HepG2 (cell line): ENCODE data around the gene RFTN1. TPM values are rescaled to one million over a fixed set of nuclear protein-coding genes. Genes with fewer than 3 reads are reported as not detected.

ENCODE experiments used
- ATAC-seq: fragments of 200-7000 bp; cut with Tn5 transposase; 3 replicates; pipeline ENCODE4 v1.9.1; 2020; ENCODE audit warnings: mild to moderate bottlenecking, moderate library complexity
- BruUV-seq: library from RNA; stranded (reverse); fragments of 400-500 nt; replicated peaks from 2 replicates; lab custom pipeline; 2021; lab: Mats Ljungman, UMichigan
- CTCF ChIA-PET: fragments of 300-600 bp; formaldehyde crosslinking; extraction: SDS; loops from one replicate; lab custom pipeline; 2021; ENCODE audit warnings: low total read pairs, inconsistent platforms, low intra/inter-chr PET ratio; lab: Yijun Ruan, JAX
- POLR2A ChIA-PET: fragments of 350-600 bp; sonication (Branson Sonifier 250); formaldehyde crosslinking; loops from one replicate; lab custom pipeline; 2020; ENCODE audit warnings: antibody characterized with exemption, inconsistent platforms; lab: Yijun Ruan, JAX
- DNase-seq: peaks from one replicate; pipeline ENCODE4 v3.0.0-alpha.2; 2015; ENCODE audit warnings: low spot score
- FAIRE-seq: peaks from 3 replicates; lab custom pipeline; 2011; peaks lifted over from hg19 to GRCh38; lab: Jason Lieb, UNC
- H2AFZ ChIP-seq: one replicate; pipeline ENCODE4 v1.6.1; 2011; ENCODE audit warnings: low read length, inconsistent platforms
- H3K27ac ChIP-seq: fragments of 300-600 bp; 3 replicates; pipeline ENCODE4 v1.8.0; 2011; ENCODE audit warnings: mixed run types, mild to moderate bottlenecking, mixed read lengths, low read length, inconsistent platforms; ENCODE audit not compliant: insufficient read depth; ENCODE audit errors: extremely low read length
- H3K27me3 ChIP-seq, 2 experiments: fragments of 200-600 bp in 1 of 2; 2 replicates in 1 of 2; 3 replicates in 1 of 2; pipeline versions ENCODE4 v1.6.0 to v1.8.0; 2011; ENCODE audit warnings: low read length in 2 of 2, mild to moderate bottlenecking in 2 of 2, moderate library complexity in 2 of 2, inconsistent platforms in 1 of 2; ENCODE audit not compliant: insufficient read depth in 2 of 2, control insufficient read depth in 1 of 2
- H3K36me3 ChIP-seq, 2 experiments: fragments of 200-600 bp in 1 of 2; replicated peaks in 1 of 2; 2 replicates in 1 of 2; 3 replicates in 1 of 2; pipeline versions ENCODE4 v1.5.1 to v1.8.0; 2011; ENCODE audit warnings: low read length in 2 of 2, inconsistent platforms in 1 of 2; ENCODE audit not compliant: insufficient read depth in 2 of 2, control insufficient read depth in 1 of 2
- H3K4me1 ChIP-seq: 2 replicates; pipeline ENCODE4 v1.5.1; 2012; ENCODE audit warnings: low read length, inconsistent platforms; ENCODE audit not compliant: insufficient read depth
- H3K4me2 ChIP-seq: 2 replicates; pipeline ENCODE4 v1.6.0; 2011; ENCODE audit warnings: low read depth, low read length, inconsistent platforms
- H3K4me3 ChIP-seq, 3 experiments: fragments of 200-600 bp in 1 of 3; sonication (generic), shearing (Covaris generic) in 1 of 3; replicated peaks in 1 of 3; 2 replicates each; pipeline ENCODE4 v1.5.1; 2011 to 2016; ENCODE audit warnings: low read length in 3 of 3, inconsistent platforms in 2 of 3, low read depth in 2 of 3, mild to moderate bottlenecking in 2 of 3, control low read depth in 1 of 3, mixed read lengths in 1 of 3; ENCODE audit not compliant: insufficient read depth in 1 of 3
- H3K79me2 ChIP-seq: one replicate; pipeline ENCODE4 v1.6.1; 2011; ENCODE audit warnings: low read length, inconsistent platforms; ENCODE audit not compliant: insufficient read depth
- H3K9ac ChIP-seq: 2 replicates; pipeline ENCODE4 v1.6.0; 2011; ENCODE audit warnings: mild to moderate bottlenecking, low read depth, low read length, inconsistent platforms; ENCODE audit not compliant: insufficient read depth
- H3K9me3 ChIP-seq: 2 replicates; pipeline ENCODE4 v1.5.1; 2012; ENCODE audit warnings: mild to moderate bottlenecking, low read length
- H4K20me1 ChIP-seq: 2 replicates; pipeline ENCODE4 v1.6.0; 2011; ENCODE audit warnings: inconsistent platforms, mild to moderate bottlenecking, low read length, moderate library complexity; ENCODE audit not compliant: insufficient read depth
- FOSL1 ChIP-seq: sonication (generic); formaldehyde crosslinking; IDR thresholded peaks from 2 replicates; pipeline ENCODE4 v1.9.0; 2021; ENCODE audit warnings: missing genetic modification reagents, borderline replicate concordance
- FOXO1 ChIP-seq: sonication (generic); formaldehyde crosslinking; IDR thresholded peaks from 2 replicates; pipeline ENCODE4 v1.4.0; 2020; ENCODE audit warnings: missing genetic modification reagents
- KAT8 ChIP-seq: IDR thresholded peaks from 2 replicates; pipeline ENCODE4 v1.6.1; 2016; ENCODE audit warnings: missing genetic modification reagents, missing compliant biosample characterization
- NFKB2 ChIP-seq: sonication (generic); formaldehyde crosslinking; IDR thresholded peaks from 2 replicates; pipeline ENCODE4 v1.4.0; 2020; ENCODE audit warnings: missing genetic modification reagents, borderline replicate concordance
- SAP130 ChIP-seq: IDR thresholded peaks from 2 replicates; pipeline ENCODE4 v1.6.1; 2016; ENCODE audit warnings: low read depth
- SSRP1 ChIP-seq: IDR thresholded peaks from 2 replicates; pipeline ENCODE4 v1.6.1; 2016; ENCODE audit warnings: control low read depth
- ZBTB40 ChIP-seq, 2 experiments: fragments of 450-650 bp in 1 of 2; sonication (generic) in 1 of 2; formaldehyde crosslinking in 1 of 2; IDR thresholded peaks; 2 replicates each; pipeline versions ENCODE4 v1.6.1 to v1.8.0; 2016 to 2022; ENCODE audit warnings: antibody characterized with exemption in 1 of 2, mild to moderate bottlenecking in 1 of 2, missing genetic modification reagents in 1 of 2
- ZIK1 ChIP-seq: sonication (generic); formaldehyde crosslinking; IDR thresholded peaks from 2 replicates; pipeline ENCODE4 v1.5.0; 2020; ENCODE audit warnings: mild to moderate bottlenecking, low read depth, missing genetic modification reagents, borderline replicate concordance
- ZKSCAN8 ChIP-seq: IDR thresholded peaks from 2 replicates; pipeline ENCODE4 v1.6.1; 2016; ENCODE audit warnings: borderline replicate concordance, missing genetic modification reagents, missing compliant biosample characterization
- ZNF101 ChIP-seq: sonication (generic); formaldehyde crosslinking; IDR thresholded peaks from 2 replicates; pipeline ENCODE4 v1.4.0; 2020; ENCODE audit warnings: mild to moderate bottlenecking, low read depth, missing genetic modification reagents, borderline replicate concordance
- ZNF234 ChIP-seq: sonication (generic); formaldehyde crosslinking; conservative IDR thresholded peaks from 2 replicates; pipeline ENCODE4 v1.5.1; 2020; ENCODE audit warnings: mild to moderate bottlenecking, missing genetic modification reagents
- ZNF282 ChIP-seq: fragments of 450-650 bp; IDR thresholded peaks from 2 replicates; pipeline ENCODE4 v1.6.1; 2018; ENCODE audit not compliant: partially characterized antibody
- ZNF333 ChIP-seq: sonication (generic); formaldehyde crosslinking; IDR thresholded peaks from 2 replicates; pipeline ENCODE4 v1.4.0; 2020; ENCODE audit warnings: mild to moderate bottlenecking, missing genetic modification reagents, borderline replicate concordance
- ZNF580 ChIP-seq: IDR thresholded peaks from 2 replicates; pipeline ENCODE4 v1.6.1; 2016; ENCODE audit warnings: low read depth, borderline replicate concordance
- ZNF724P ChIP-seq: sonication (generic); formaldehyde crosslinking; IDR thresholded peaks from 2 replicates; pipeline ENCODE4 v1.8.0; 2022; ENCODE audit warnings: missing genetic modification reagents, borderline replicate concordance
- WGBS: methylation state at CpG from one replicate; pipeline ENCODE4 v1.1.6; 2017; ENCODE audit warnings: low lambda C conversion rate; 5-methylcytosine and 5-hydroxymethylcytosine counted together
- in situ Hi-C: cut with HindIII; loops from 2 replicates; pipeline ENCODE4 v1.10.0; 2017; ENCODE audit warnings: low pct_unique_long_range_greater_than_20kb; ENCODE audit not compliant: extremely low pct_ligation_motif_present
- intact Hi-C: fragments of 100-400 bp; cut with micrococcal nuclease; formaldehyde crosslinking; loops from one replicate; pipeline ENCODE4 v1.10.0; 2022; ENCODE audit not compliant: unreplicated experiment
- polyA plus RNA-seq, 8 experiments: library from polyadenylated mRNA; depleted of rRNA in 3 of 8; stranded (reverse) in 7 of 8; unstranded in 1 of 8; fragments of >200 nt; fragmentation: Illumina TruSeq in 4 of 8; extraction: Trizol in 4 of 8; gene quantifications; 2 replicates each; pipeline versions ENCODE4 v1.2.1 to v1.2.3, GENCODE V29; 2011 to 2016; ENCODE audit warnings: low read depth in 4 of 8, missing spikeins in 1 of 8, mixed read lengths in 1 of 8; ENCODE audit not compliant: insufficient read depth in 1 of 8
- total RNA-seq, 5 experiments: library from RNA; depleted of rRNA; stranded (reverse); fragments of >200 nt; fragmentation: Illumina TruSeq; extraction: Trizol; gene quantifications; 2 replicates each; pipeline ENCODE4 v1.2.3, GENCODE V29; 2016; ENCODE audit warnings: low read depth in 1 of 5

Gene RFTN1
- total and polyA plus RNA-seq, 2 of the 13 experiments (the other 11 are each of a cell fraction or from before 2014, with no cell fraction given): not detected

- in situ Hi-C loops (loop anchor here (10.0 kb wide), 1 partner anchor 220 kb away; no protein-coding TSS in a partner anchor), intact Hi-C loops (no loop called here)
- no peak for FAIRE-seq
- WGBS: 21% methylated on average over 5 of the region's 5 CpGs
- H3K79me2 ChIP-seq: no peaks in the 10 kb centered on the region
- ChIA-PET POLR2A (no interaction called here), CTCF (no interaction called here)
- no peak overlapping the region for H3K9ac ChIP-seq
- peaks cover 3 to 49% of the 10 kb centered on the region in 2 experiments for H3K27me3 ChIP-seq
- no peaks in the 10 kb centered on the region for H3K36me3 ChIP-seq
- TF ChIP-seq ZNF333 (CRISPR knock-in tag) (no peak), ZBTB40 (IDR thresholded peaks at IDR 0.05) (no peak), ZBTB40 (CRISPR knock-in tag; IDR thresholded peaks at IDR 0.05) (no peak), ZNF101 (no peak), ZIK1 (CRISPR knock-in tag) (no peak), ZNF580 (CRISPR knock-in tag) (no peak), ZNF282 (no peak), FOSL1 (CRISPR knock-in tag) (no peak), FOXO1 (CRISPR knock-in tag) (no peak), SAP130 (CRISPR knock-in tag) (no peak), NFKB2 (CRISPR knock-in tag) (no peak), ZKSCAN8 (no peak), KAT8 (no peak), ZNF234 (no peak), SSRP1 (no peak), ZNF724P (CRISPR knock-in tag) (no peak)
- H3K27ac ChIP-seq: no peak overlapping the region
- no peak overlapping the region for H3K4me3 ChIP-seq
- H3K4me1 ChIP-seq: 0 out of 2 replicates have a peak, but pooled peaks cover 7% of the 10 kb centered on the region
- BruUV-seq: no TSS peak
- no peak for DNase-seq
- H3K4me2 ChIP-seq: no peak overlapping the region
- no peak overlapping the region for H2AFZ ChIP-seq
- no peak for ATAC-seq
- H3K9me3 ChIP-seq: no peaks in the 10 kb centered on the region
- no peaks in the 10 kb centered on the region for H4K20me1 ChIP-seq
Measured at GRCh38 chr3:16514755-16515353, 1.4 kb upstream of the RFTN1 start.
